H9 (cell line): ENCODE results near the gene FAM193A. TPM values are rescaled to one million over a fixed set of nuclear protein-coding genes. Genes with fewer than 3 reads are reported as not detected.

Source experiments
- DNase-seq: peaks from one replicate; pipeline ENCODE4 v3.0.0-alpha.2; 2017
- H2AFZ ChIP-seq: one replicate; pipeline ENCODE4 v1.6.1; 2013; ENCODE audit warnings: mild to moderate bottlenecking, low read length, control low read depth, moderate library complexity
- H2AK5ac ChIP-seq: 2 replicates; pipeline ENCODE4 v1.6.1; 2013; ENCODE audit warnings: low read length, control low read depth, mixed read lengths; ENCODE audit not compliant: insufficient read length
- H2BK120ac ChIP-seq: one replicate; pipeline ENCODE4 v1.6.1; 2013; ENCODE audit warnings: low read depth, mild to moderate bottlenecking, low read length, control low read depth, inconsistent platforms; ENCODE audit not compliant: poor library complexity, severe bottlenecking
- H2BK12ac ChIP-seq: 2 replicates; pipeline ENCODE4 v1.6.1; 2013; ENCODE audit warnings: low read length, control low read depth, mixed read lengths, low read depth; ENCODE audit not compliant: insufficient read length
- H2BK15ac ChIP-seq: 2 replicates; pipeline ENCODE4 v1.6.1; 2013; ENCODE audit warnings: low read depth, low read length, control low read depth
- H2BK20ac ChIP-seq: one replicate; pipeline ENCODE4 v1.6.1; 2013; ENCODE audit warnings: low read depth, mild to moderate bottlenecking, low read length, control low read depth, inconsistent platforms; ENCODE audit not compliant: poor library complexity, severe bottlenecking
- H2BK5ac ChIP-seq: 2 replicates; pipeline ENCODE4 v1.6.1; 2013; ENCODE audit warnings: low read length, control low read depth, mixed read lengths; ENCODE audit not compliant: insufficient read length
- H3K14ac ChIP-seq: 2 replicates; pipeline ENCODE4 v1.6.1; 2013; ENCODE audit warnings: low read length, control low read depth; ENCODE audit not compliant: insufficient read depth
- H3K18ac ChIP-seq: 2 replicates; pipeline ENCODE4 v1.6.1; 2013; ENCODE audit warnings: low read depth, mild to moderate bottlenecking, mixed read lengths, low read length, control low read depth; ENCODE audit not compliant: insufficient read length
- H3K23ac ChIP-seq: 2 replicates; pipeline ENCODE4 v1.6.1; 2013; ENCODE audit warnings: low read length, control low read depth, mixed read lengths, low read depth; ENCODE audit not compliant: insufficient read length
- H3K23me2 ChIP-seq: 2 replicates; pipeline ENCODE4 v1.6.1; 2013; ENCODE audit warnings: low read depth, mild to moderate bottlenecking, mixed read lengths, low read length, control low read depth; ENCODE audit not compliant: insufficient read length, poor library complexity, severe bottlenecking
- H3K27ac ChIP-seq: 2 replicates; pipeline ENCODE4 v1.5.1; 2013; ENCODE audit warnings: low read length, control low read depth, mixed read lengths, low read depth; ENCODE audit not compliant: insufficient read length
- H3K27me3 ChIP-seq: 2 replicates; pipeline ENCODE4 v1.6.1; 2013; ENCODE audit warnings: low read length, control low read depth, inconsistent platforms; ENCODE audit not compliant: insufficient read depth
- H3K4ac ChIP-seq: 2 replicates; pipeline ENCODE4 v1.6.1; 2013; ENCODE audit warnings: low read depth, mild to moderate bottlenecking, control low read depth, inconsistent platforms, low read length, moderate library complexity
- H3K4me1 ChIP-seq: 2 replicates; pipeline ENCODE4 v1.6.1; 2013; ENCODE audit warnings: low read length, control low read depth, inconsistent platforms; ENCODE audit not compliant: insufficient read depth
- H3K4me2 ChIP-seq: 2 replicates; pipeline ENCODE4 v1.6.1; 2013; ENCODE audit warnings: low read length, control low read depth, mixed read lengths; ENCODE audit not compliant: insufficient read length, insufficient read depth
- H3K56ac ChIP-seq: 2 replicates; pipeline ENCODE4 v1.6.1; 2013; ENCODE audit warnings: low read depth, mild to moderate bottlenecking, mixed read lengths, low read length, control low read depth; ENCODE audit not compliant: insufficient read length
- H3K79me1 ChIP-seq: 2 replicates; pipeline ENCODE4 v1.6.1; 2013; ENCODE audit warnings: low read depth, mild to moderate bottlenecking, moderate library complexity, low read length, control low read depth, inconsistent platforms; ENCODE audit not compliant: insufficient read depth, poor library complexity, severe bottlenecking
- H3K79me2 ChIP-seq: 2 replicates; pipeline ENCODE4 v1.6.1; 2013; ENCODE audit warnings: low read length, control low read depth, inconsistent platforms; ENCODE audit not compliant: insufficient read depth
- H3K9ac ChIP-seq: 2 replicates; pipeline ENCODE4 v1.6.1; 2013; ENCODE audit warnings: low read length, control low read depth, mixed read lengths; ENCODE audit not compliant: insufficient read length; ENCODE audit errors: extremely low read depth
- H3K9me3 ChIP-seq: one replicate; pipeline ENCODE4 v1.6.1; 2013; ENCODE audit warnings: low read depth, low read length, inconsistent platforms; ENCODE audit not compliant: control insufficient read depth
- H3T11ph ChIP-seq: one replicate; pipeline ENCODE4 v1.6.1; 2013; ENCODE audit warnings: mild to moderate bottlenecking, low read length, control low read depth, inconsistent platforms
- H4K20me1 ChIP-seq: one replicate; pipeline ENCODE4 v1.6.1; 2013; ENCODE audit not compliant: control insufficient read depth, insufficient read length, insufficient read depth
- H4K5ac ChIP-seq: 2 replicates; pipeline ENCODE4 v1.6.1; 2013; ENCODE audit warnings: low read depth, mild to moderate bottlenecking, mixed read lengths, low read length, control low read depth; ENCODE audit not compliant: insufficient read length
- H4K8ac ChIP-seq: replicated peaks from 2 replicates; pipeline ENCODE4 v1.6.1; 2013; ENCODE audit warnings: low read length, control low read depth, mixed read lengths, low read depth; ENCODE audit not compliant: insufficient read length
- H4K91ac ChIP-seq: 2 replicates; pipeline ENCODE4 v1.6.1; 2013; ENCODE audit warnings: low read depth, mild to moderate bottlenecking, moderate library complexity, mixed read lengths, low read length, control low read depth; ENCODE audit not compliant: insufficient read length
- H3K27ac Mint-ChIP-seq, 3 experiments: 2 replicates in 2 of 3; 3 replicates in 1 of 3; pipeline ENCODE4 v1.8.0; 2020 to 2021; ENCODE audit warnings: mixed read lengths in 3 of 3, mild to moderate bottlenecking in 1 of 3, moderate library complexity in 1 of 3
- H3K27me3 Mint-ChIP-seq: 2 replicates; pipeline ENCODE4 v1.8.0; 2021; ENCODE audit warnings: low read depth, mild to moderate bottlenecking, moderate library complexity, mixed read lengths
- H3K36me3 Mint-ChIP-seq, 3 experiments: 2 replicates in 2 of 3; 3 replicates in 1 of 3; pipeline ENCODE4 v1.8.0; 2020 to 2021; ENCODE audit warnings: low read depth in 3 of 3, mixed read lengths in 3 of 3; ENCODE audit not compliant: insufficient read depth in 1 of 3
- H3K4me1 Mint-ChIP-seq, 2 experiments: 2 replicates each; pipeline ENCODE4 v1.8.0; 2020; ENCODE audit warnings: mixed read lengths in 2 of 2
- H3K4me3 Mint-ChIP-seq, 2 experiments: 2 replicates in 1 of 2; 3 replicates in 1 of 2; pipeline ENCODE4 v1.8.0; 2020 to 2021; ENCODE audit warnings: mild to moderate bottlenecking in 2 of 2, mixed read lengths in 2 of 2, moderate library complexity in 1 of 2
- H3K9me3 Mint-ChIP-seq, 2 experiments: 2 replicates in 1 of 2; 3 replicates in 1 of 2; pipeline ENCODE4 v1.8.0; 2020; ENCODE audit warnings: mild to moderate bottlenecking in 2 of 2, mixed read lengths in 2 of 2, moderate library complexity in 1 of 2
- CTCF ChIP-seq: fragments of 200-600 bp; sonication (generic); conservative IDR thresholded peaks from 3 replicates; pipeline ENCODE4 v1.8.0; 2021; ENCODE audit warnings: antibody characterized with exemption, mild to moderate bottlenecking
- WGBS: extraction: QIAGEN DNeasy Blood & Tissue Kit; methylation state at CpG from one replicate; pipeline ENCODE4 v1.1.7; 2013; ENCODE audit warnings: missing lambda C conversion rate, low lambda C conversion rate, mixed read lengths; ENCODE audit not compliant: insufficient read length; ENCODE audit errors: extremely low coverage; 5-methylcytosine and 5-hydroxymethylcytosine counted together
- total RNA-seq: library from RNA; stranded (reverse); gene quantifications from 2 replicates; pipeline ENCODE4 v1.2.1, GENCODE V29; 2021

Gene FAM193A
- total RNA-seq, 1 experiment from 2014 or later = 36.9 TPM

GRCh38 chr4:2583517-2583916 lies 47.1 kb downstream of the FAM193A start:
- no CpG with 5 or more reads among the region's 4 CpGs for WGBS
- H4K8ac ChIP-seq = no peak overlapping the region
- H4K91ac ChIP-seq = no peak overlapping the region
- H2BK20ac ChIP-seq = no peak overlapping the region
- no peaks in the 10 kb centered on the region for H3K9me3 ChIP-seq
- no peak overlapping the region for H3K27ac ChIP-seq
- no peak overlapping the region for H2BK5ac ChIP-seq
- no peak overlapping the region for H3K14ac ChIP-seq
- peaks cover 30% of the 10 kb centered on the region; the same call in 1 of the 2 replicates for H3K79me2 ChIP-seq
- Mint-ChIP-seq H3K4me1 (peaks cover 31% of the 10 kb centered on the region in 2 experiments), H3K4me3 (no peak overlapping the region), H3K9me3 (peaks cover 10 to 16% of the 10 kb centered on the region in 2 experiments), H3K27me3 (no peaks in the 10 kb centered on the region), H3K27ac (peak overlapping the region; percentile 4 to 80 (median 42); a peak in 6 of 7 replicates), H3K36me3 (peaks cover 12 to 19% (median 13%) of the 10 kb centered on the region in 3 experiments)
- no peak for TF ChIP-seq CTCF
- no peak for DNase-seq
- H3K4me1 ChIP-seq = no peaks in the 10 kb centered on the region; the same call in 1 of the 2 replicates
- H2BK12ac ChIP-seq = no peak overlapping the region
- H3K9ac ChIP-seq = no peak overlapping the region
- no peaks in the 10 kb centered on the region for H4K20me1 ChIP-seq
- H3K4me2 ChIP-seq = no peak overlapping the region
- H3K4ac ChIP-seq = no peak overlapping the region
- no peak overlapping the region for H2BK120ac ChIP-seq
- no peak overlapping the region for H3K56ac ChIP-seq
- H3K27me3 ChIP-seq = no peaks in the 10 kb centered on the region
- H4K5ac ChIP-seq = no peak overlapping the region
- no peaks in the 10 kb centered on the region for H3K23me2 ChIP-seq
- no peak overlapping the region for H3K18ac ChIP-seq
- H3K79me1 ChIP-seq = peaks cover 13% of the 10 kb centered on the region
- H3K23ac ChIP-seq = no peak overlapping the region
- no peak overlapping the region for H2AK5ac ChIP-seq
- no peak overlapping the region for H2AFZ ChIP-seq
- no peak overlapping the region for H2BK15ac ChIP-seq
- no peak overlapping the region for H3T11ph ChIP-seq
